ENCODE results near the gene CAMTA2.
"Not testable (repeated sequence)": the region's sequence is repeated elsewhere in the genome, so short reads cannot be mapped to it uniquely, and the experiment has no call there.

CAMTA2 gene

GRCh38 chr17:4986951-4987766 lies at the start of gene CAMTA2:
Gene CAMTA2, minus strand, starts transcription at chr17:4987675. Its CDS starts 1,453 bp downstream, at chr17:4986222.
- peak; percentile 82 for DNase-seq

- no peak for DNase-seq
Measured at GRCh38 chr17:5035315-5035714, 47.8 kb upstream of the CAMTA2 start, which contains the start of gene SLC52A1. Gene SLC52A1, minus strand, starts transcription at chr17:5035426. Its CDS starts 820 bp downstream, at chr17:5034606.

- no peak for DNase-seq
Measured at GRCh38 chr17:5034651-5035050, 47.2 kb upstream of the CAMTA2 start.

- DNase-seq, result no peak
Measured at GRCh38 chr17:5034063-5034462, 46.6 kb upstream of the CAMTA2 start.

- no peak for DNase-seq
Measured at GRCh38 chr17:5033352-5034015, 46.0 kb upstream of the CAMTA2 start.

- DNase-seq, result no peak
Measured at GRCh38 chr17:5032865-5033264, 45.4 kb upstream of the CAMTA2 start.

- peak; percentile 79 for DNase-seq
Measured at GRCh38 chr17:5031365-5032082, 44.0 kb upstream of the CAMTA2 start.

- DNase-seq, result not testable (repeated sequence)
Measured at GRCh38 chr17:5030168-5030567, 42.7 kb upstream of the CAMTA2 start.

GRCh38 chr17:5027916-5028315 lies 40.4 kb upstream of the CAMTA2 start:
- no peak for DNase-seq

GRCh38 chr17:5027299-5027698 lies 39.8 kb upstream of the CAMTA2 start:
- DNase-seq, result no peak

- DNase-seq, result no peak
Measured at GRCh38 chr17:5024604-5025003, 37.1 kb upstream of the CAMTA2 start.

GRCh38 chr17:5023588-5024147 lies 36.2 kb upstream of the CAMTA2 start:
- no peak for DNase-seq

GRCh38 chr17:5022171-5022711 lies 34.8 kb upstream of the CAMTA2 start:
- DNase-seq, result no peak

GRCh38 chr17:5020502-5021023 lies 33.1 kb upstream of the CAMTA2 start:
- no peak for DNase-seq

GRCh38 chr17:5019475-5019956 lies 32.0 kb upstream of the CAMTA2 start:
- no peak for DNase-seq

- no peak for DNase-seq
Measured at GRCh38 chr17:5014357-5014756, 26.9 kb upstream of the CAMTA2 start.

- no peak for DNase-seq
Measured at GRCh38 chr17:5011928-5012327, 24.5 kb upstream of the CAMTA2 start.

GRCh38 chr17:5003214-5003867 lies 15.9 kb upstream of the CAMTA2 start:
- no peak for DNase-seq

GRCh38 chr17:5002121-5002788 lies 14.8 kb upstream of the CAMTA2 start:
- DNase-seq, result no peak

- no peak for DNase-seq
Measured at GRCh38 chr17:5000237-5000639, 12.8 kb upstream of the CAMTA2 start.

GRCh38 chr17:4999430-5000093 lies 12.1 kb upstream of the CAMTA2 start:
- DNase-seq, result no peak
